PFSK-1 (cell line): ENCODE results near the gene HAUS6.

Experiments
- FOXP2 ChIP-seq: optimal IDR thresholded peaks from 2 replicates; pipeline ENCODE3; 2011; ENCODE audit warnings: borderline replicate concordance, control low read depth, inconsistent platforms; ENCODE audit not compliant: insufficient read depth; ENCODE audit errors: extremely low read length, extremely low read depth
- REST ChIP-seq, 2 experiments: IDR thresholded peaks; 2 replicates each; pipeline versions ENCODE4 v1.6.1 to v1.8.0; 2011 to 2012; ENCODE audit warnings: low read depth in 2 of 2, low read length in 2 of 2, control low read depth in 1 of 2, inconsistent platforms in 1 of 2, mild to moderate bottlenecking in 1 of 2, moderate library complexity in 1 of 2; ENCODE audit not compliant: insufficient read depth in 1 of 2

- TF ChIP-seq REST (IDR thresholded peaks at IDR 0.05; ENCODE audit: insufficient read depth in 1 of 2, low read depth in 2 of 2, low read length in 2 of 2) (no peak), FOXP2 (no peak)
These were observed 31.0 kb upstream of the HAUS6 start for GRCh38 chr9:19133549-19134345.
